ENCODE data around the gene ACTL8. TPM values are rescaled to one million over a fixed set of nuclear protein-coding genes. Genes with fewer than 3 reads are reported as not detected.

Gene ACTL8
- total and polyA plus RNA-seq, 2 of the 4 experiments (the other 2 are of a cell fraction) = under 0.01 to 0.07 TPM

DNA sequence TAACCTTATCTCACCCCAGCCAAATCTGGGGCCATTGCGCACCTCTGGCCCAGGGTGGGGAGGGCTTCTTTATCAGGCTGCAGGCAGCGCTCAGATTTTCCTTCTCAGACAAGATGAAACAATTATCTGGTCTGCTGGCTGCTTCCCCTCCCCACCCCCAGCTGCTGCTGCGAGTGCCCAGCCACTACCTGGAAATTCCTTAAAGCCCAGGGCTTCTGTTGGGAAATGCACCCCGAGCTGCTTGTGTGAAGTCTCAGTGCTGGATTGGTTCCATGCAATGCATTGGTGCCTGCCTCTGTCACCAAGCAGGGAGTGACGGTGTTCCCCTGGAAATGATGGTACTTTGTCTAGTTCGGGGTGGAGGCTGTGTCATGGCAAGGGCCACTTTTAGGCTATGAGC is 18.5 kb upstream of the ACTL8 start:
- H2AFZ ChIP-seq (replicated peaks; ENCODE audit: low read length, poor library complexity) = no peak overlapping the region
- H4K8ac ChIP-seq (ENCODE audit: low read depth in 2 of 2, low read length in 2 of 2) = no peak overlapping the region
- H3K9me1 ChIP-seq (ENCODE audit: insufficient read depth, low read length) = no peaks in the 10 kb centered on the region
- WGBS, 2 experiments (ENCODE audit: extremely low coverage in 2 of 2, insufficient read length in 1 of 2) = 83% methylated on average over 2 of the region's 6 CpGs; no CpG with 5 or more reads in 1 of the 2 experiments
- H3K4ac ChIP-seq (ENCODE audit: low read depth, low read length) = no peak overlapping the region
- in situ Hi-C loops (cut with MboI; ENCODE audit: low sequenced_read_pairs) (no loop called here), dilution Hi-C loops (cut with HindIII; ENCODE audit: low sequenced_read_pairs, unreplicated experiment) (no loop called here), intact Hi-C loops (cut with micrococcal nuclease) (no loop called here)
- H2BK15ac ChIP-seq (ENCODE audit: low read depth, low read length) = no peak overlapping the region
- H3K27ac ChIP-seq (ENCODE audit: insufficient read depth, low read length) = no peak overlapping the region
- BruUV-seq (replicated peaks) = no TSS peak
- H2BK120ac ChIP-seq (ENCODE audit: low read depth, low read length) = no peak overlapping the region
- no peak overlapping the region for H3K4me2 ChIP-seq (ENCODE audit: low read depth, low read length)
- no peak for TF ChIP-seq RCOR1 (IDR thresholded peaks at IDR 0.05; ENCODE audit: insufficient replicate concordance, low read length)
- no peak for TF ChIP-seq SMC3 (IDR thresholded peaks at IDR 0.05; ENCODE audit: low read depth, low read length)
- TF ChIP-seq RFX5 (IDR thresholded peaks at IDR 0.05; ENCODE audit: low read depth, low read length) = no peak
- TF ChIP-seq MAZ (IDR thresholded peaks at IDR 0.05; ENCODE audit: borderline replicate concordance, low read depth, low read length) = no peak
- no peak for TF ChIP-seq POLR2A (IDR thresholded peaks at IDR 0.05; ENCODE audit: low read depth, low read length)
- no peak for TF ChIP-seq CTCF (conservative IDR thresholded peaks at IDR 0.05; ENCODE audit: low read depth, low read length)
- TF ChIP-seq, protein P1, sequence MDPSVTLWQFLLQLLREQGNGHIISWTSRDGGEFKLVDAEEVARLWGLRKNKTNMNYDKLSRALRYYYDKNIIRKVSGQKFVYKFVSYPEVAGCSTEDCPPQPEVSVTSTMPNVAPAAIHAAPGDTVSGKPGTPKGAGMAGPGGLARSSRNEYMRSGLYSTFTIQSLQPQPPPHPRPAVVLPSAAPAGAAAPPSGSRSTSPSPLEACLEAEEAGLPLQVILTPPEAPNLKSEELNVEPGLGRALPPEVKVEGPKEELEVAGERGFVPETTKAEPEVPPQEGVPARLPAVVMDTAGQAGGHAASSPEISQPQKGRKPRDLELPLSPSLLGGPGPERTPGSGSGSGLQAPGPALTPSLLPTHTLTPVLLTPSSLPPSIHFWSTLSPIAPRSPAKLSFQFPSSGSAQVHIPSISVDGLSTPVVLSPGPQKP (IDR thresholded peaks at IDR 0.05; ENCODE audit: borderline replicate concordance, low read depth, low read length) = no peak
- no peak for TF ChIP-seq RAD21 (IDR thresholded peaks at IDR 0.05; ENCODE audit: low read length)
- no peak for TF ChIP-seq NFE2L2 (IDR thresholded peaks at IDR 0.05; ENCODE audit: low read depth, low read length)
- TF ChIP-seq, protein P2, sequence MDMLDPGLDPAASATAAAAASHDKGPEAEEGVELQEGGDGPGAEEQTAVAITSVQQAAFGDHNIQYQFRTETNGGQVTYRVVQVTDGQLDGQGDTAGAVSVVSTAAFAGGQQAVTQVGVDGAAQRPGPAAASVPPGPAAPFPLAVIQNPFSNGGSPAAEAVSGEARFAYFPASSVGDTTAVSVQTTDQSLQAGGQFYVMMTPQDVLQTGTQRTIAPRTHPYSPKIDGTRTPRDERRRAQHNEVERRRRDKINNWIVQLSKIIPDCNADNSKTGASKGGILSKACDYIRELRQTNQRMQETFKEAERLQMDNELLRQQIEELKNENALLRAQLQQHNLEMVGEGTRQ (IDR thresholded peaks at IDR 0.05; ENCODE audit: low read depth, low read length) = no peak
- TF ChIP-seq BHLHE40 (IDR thresholded peaks at IDR 0.05; ENCODE audit: low read depth, low read length) = no peak
- no peak for TF ChIP-seq FOS (IDR thresholded peaks at IDR 0.05; ENCODE audit: low read depth, low read length)
- TF ChIP-seq MXI1 (IDR thresholded peaks at IDR 0.05; ENCODE audit: borderline replicate concordance, low read depth, low read length) = no peak
- no peak for TF ChIP-seq CHD1 (IDR thresholded peaks at IDR 0.05; ENCODE audit: low read depth, low read length)
- TF ChIP-seq MAFK (IDR thresholded peaks at IDR 0.05; ENCODE audit: low read depth, low read length) = no peak
- no peak for TF ChIP-seq CEBPB (IDR thresholded peaks at IDR 0.05; ENCODE audit: low read depth, low read length)
- no peak overlapping the region for H2BK20ac ChIP-seq (ENCODE audit: low read depth, low read length)
- no peaks in the 10 kb centered on the region for H3K79me1 ChIP-seq (ENCODE audit: low read depth in 1 of 2, low read length in 2 of 2)
- no peaks in the 10 kb centered on the region for H3K4me1 ChIP-seq (ENCODE audit: control insufficient read depth, insufficient read depth, low read length)
- ChIA-PET POLR2A (ENCODE audit: unreplicated experiment) (no interaction called here), CTCF (interaction anchor here (1.0 kb wide), 1 partner anchor 13 kb away, joined by 3 read pairs; no protein-coding TSS in a partner anchor)
- H2AK9ac ChIP-seq (replicated peaks; ENCODE audit: low read depth, low read length, poor library complexity) = no peak overlapping the region
- no peak overlapping the region for H3K18ac ChIP-seq (ENCODE audit: low read depth, low read length)
- H3K56ac ChIP-seq (ENCODE audit: extremely low read depth, insufficient read depth, low read length) = no peak overlapping the region
- no peak overlapping the region for H2AK5ac ChIP-seq (ENCODE audit: low read depth, low read length)
- H3K9me3 ChIP-seq (ENCODE audit: control insufficient read depth, insufficient read depth, low read length) = no peaks in the 10 kb centered on the region
- no peak overlapping the region for H3K9ac ChIP-seq (ENCODE audit: low read depth, low read length)
- H4K20me1 ChIP-seq (ENCODE audit: insufficient read depth, low read length) = no peaks in the 10 kb centered on the region
- H3K36me3 ChIP-seq (ENCODE audit: control insufficient read depth, insufficient read depth, low read length) = no peaks in the 10 kb centered on the region
- H3K14ac ChIP-seq (replicated peaks; ENCODE audit: low read depth, low read length) = no peak overlapping the region
- DNase-seq (no peak), ATAC-seq (ENCODE audit: low read depth) (no peak)
- no peak overlapping the region for H4K91ac ChIP-seq (ENCODE audit: insufficient read depth, low read depth, low read length)
- H2BK5ac ChIP-seq (ENCODE audit: low read depth, low read length, poor library complexity, severe bottlenecking) = no peak overlapping the region
- peaks cover 28% of the 10 kb centered on the region for H3K27me3 ChIP-seq (ENCODE audit: control insufficient read depth, insufficient read depth, low read length)
- H4K5ac ChIP-seq (ENCODE audit: low read depth, low read length) = no peak overlapping the region
- H3K23ac ChIP-seq (ENCODE audit: low read depth, low read length) = no peak overlapping the region
- H3K4me3 ChIP-seq (ENCODE audit: insufficient read depth, low read depth, low read length) = no peak overlapping the region

Data from IMR-90 (cell line).